G401.6 (cell line): ENCODE measurements around the gene CNGA1.

Experiments
- FAIRE-seq: peaks from 2 replicates; lab custom pipeline; 2012; peaks lifted over from hg19 to GRCh38; lab: Jason Lieb, UNC

CNGA1 gene

DNA sequence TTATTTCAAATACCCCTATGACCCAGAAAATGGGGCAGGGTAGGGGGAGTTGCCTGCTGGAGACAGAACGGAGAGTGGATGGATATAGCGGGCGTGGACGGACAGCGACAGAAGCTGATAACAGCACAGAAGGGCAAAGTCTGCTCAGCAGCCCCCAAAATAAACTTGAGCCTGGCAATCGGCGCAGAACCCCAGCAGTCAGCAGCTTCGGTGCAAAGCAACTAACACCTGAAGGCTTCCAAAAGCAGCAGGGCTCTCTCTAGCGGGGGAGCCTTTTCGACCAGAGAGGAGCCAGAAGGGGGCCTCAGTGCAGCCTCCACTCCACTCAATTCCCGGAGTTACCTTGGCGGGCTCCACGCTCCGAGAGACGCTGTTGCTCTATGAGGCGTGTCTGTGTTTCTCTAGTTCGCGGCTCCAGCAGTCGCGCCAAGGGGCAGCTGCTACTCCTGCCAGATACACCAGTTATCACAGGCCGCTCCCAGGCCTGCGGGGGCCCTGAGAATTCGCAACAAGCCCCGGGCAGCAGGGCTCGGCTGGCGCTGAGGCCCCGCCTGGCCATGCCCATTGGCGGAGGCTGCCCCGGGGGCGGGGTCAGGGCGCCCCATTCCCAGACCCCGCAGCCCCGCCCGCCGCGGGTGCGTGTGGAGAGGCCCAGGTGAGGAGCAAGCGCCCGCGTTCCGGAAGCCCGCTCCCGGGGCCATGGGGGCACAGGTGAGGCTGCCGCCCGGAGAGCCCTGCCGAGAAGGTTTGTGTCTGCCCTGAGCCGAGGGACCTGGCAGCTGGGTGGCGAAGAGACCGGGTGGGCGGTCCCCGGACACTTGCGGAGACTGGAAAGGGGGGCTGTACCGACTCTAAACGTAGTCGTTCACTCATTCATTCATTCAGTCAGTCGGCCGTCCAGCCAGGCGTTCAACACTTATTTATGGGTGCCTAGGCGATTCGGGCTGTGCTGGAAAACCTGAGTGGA is at the start of gene CNGA1, which contains the start of gene NIPAL1:
Gene CNGA1, minus strand, starts transcription at position 541 of the 967 bp plus-strand sequence. CDS start 63,992 bp downstream, outside the sequence.
Gene NIPAL1, plus strand, starts transcription at position 632 of the 967 bp plus-strand sequence. Its CDS starts 68 bp downstream, at position 700.
- no peak for FAIRE-seq

DNA sequence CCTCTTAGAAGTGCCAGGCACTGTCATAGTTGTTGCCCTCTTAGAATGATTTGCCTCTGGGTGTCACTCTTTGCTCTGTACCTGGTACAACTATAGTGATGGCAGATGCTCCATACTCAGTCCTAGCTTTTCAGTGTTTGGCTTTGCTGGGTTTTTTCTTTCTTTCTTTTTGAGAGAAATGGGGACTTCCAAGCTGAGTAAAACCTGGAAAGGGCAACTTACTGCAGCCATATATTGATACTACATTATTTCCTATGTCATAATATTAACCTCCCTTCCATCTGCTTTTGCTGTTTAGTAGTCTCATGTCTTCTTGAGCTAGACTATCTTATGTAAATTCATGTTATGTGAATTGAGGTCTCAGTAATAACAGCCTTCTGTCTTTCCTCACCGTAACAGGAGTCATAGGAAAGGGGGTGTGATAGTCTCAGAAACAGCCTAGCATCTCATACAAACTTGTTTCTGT is 49.1 kb upstream of the CNGA1 start:
- no peak for FAIRE-seq

DNA sequence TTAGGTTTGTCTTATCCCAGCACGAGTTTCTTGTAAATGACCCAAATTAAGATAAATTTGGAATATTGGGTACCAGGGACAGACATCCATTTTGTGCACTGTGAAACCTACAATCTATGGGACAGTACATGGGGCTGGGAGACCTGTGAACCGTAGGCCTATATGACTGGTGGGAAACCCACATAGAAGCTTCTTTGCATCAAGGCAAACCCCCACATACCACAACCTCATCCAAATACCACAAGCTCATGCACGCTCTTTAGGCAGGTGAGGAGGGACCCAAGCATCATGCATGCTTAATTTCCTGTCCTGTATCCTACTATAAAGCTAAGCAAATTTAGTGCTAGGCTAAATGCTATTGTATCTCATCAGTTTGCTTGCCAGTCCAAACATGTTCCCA is 47.9 kb upstream of the CNGA1 start:
- FAIRE-seq = no peak

DNA sequence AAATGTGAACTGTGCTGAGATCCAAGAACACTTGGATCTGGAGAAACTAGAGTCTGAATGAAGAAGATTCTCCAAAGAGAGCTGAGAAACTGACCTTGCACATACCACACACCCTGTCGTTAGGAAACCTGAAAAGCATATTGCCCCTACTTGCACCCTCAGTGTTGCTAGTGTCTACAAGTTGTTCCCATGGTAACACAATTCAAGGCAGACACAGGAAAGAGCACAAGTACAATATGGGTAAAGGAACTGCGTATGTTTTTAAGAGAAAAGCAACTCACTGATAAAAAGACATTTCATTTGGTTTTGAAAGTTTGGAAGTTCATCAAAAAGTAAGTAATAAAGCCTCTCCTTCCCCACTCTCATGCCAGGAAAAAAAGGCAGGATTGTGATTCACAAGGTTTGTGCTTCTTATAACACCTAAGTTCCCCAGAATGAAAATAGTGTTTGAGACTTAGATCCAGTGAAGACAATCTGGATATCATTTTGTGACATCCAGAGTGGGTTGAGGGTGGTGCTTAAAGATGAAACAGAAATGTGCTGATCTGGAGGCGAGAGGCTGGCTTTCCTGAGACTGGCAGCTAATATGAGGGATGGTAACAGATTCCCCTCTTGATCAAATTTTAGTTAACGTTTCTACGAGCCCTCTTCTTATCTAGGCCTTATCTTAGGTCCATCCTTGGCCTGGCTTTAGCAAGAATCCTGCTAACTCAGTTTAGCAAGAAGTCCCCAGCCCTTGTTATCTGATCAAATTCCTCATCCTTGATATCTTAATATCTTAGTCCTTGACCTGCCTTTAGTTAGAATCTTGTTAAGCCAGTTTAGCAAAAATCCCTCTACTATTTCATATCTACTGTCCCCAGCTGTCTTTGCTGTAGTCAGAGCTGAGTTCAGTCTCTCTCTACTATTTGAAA is 42.4 kb upstream of the CNGA1 start:
- no peak for FAIRE-seq

DNA sequence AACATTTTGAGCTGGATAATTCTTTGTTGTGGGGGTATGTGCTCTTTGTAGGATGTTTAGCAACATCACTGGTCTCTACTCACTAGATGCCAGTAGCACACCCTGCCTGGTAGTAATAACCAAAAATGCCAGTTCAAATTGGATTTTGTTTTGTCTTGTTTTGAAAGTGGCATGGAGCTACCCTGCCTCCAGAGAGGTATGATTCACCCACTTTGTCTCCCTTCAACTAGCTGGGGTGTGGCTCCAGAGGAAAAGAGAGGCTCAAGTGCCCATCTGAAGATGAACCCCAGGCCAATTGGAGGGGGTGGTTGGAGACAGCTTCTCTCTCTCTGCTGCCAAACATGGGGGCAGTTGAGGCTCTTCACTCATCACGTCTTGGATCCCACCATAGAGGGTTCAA is 34.6 kb upstream of the CNGA1 start:
- FAIRE-seq = no peak

DNA sequence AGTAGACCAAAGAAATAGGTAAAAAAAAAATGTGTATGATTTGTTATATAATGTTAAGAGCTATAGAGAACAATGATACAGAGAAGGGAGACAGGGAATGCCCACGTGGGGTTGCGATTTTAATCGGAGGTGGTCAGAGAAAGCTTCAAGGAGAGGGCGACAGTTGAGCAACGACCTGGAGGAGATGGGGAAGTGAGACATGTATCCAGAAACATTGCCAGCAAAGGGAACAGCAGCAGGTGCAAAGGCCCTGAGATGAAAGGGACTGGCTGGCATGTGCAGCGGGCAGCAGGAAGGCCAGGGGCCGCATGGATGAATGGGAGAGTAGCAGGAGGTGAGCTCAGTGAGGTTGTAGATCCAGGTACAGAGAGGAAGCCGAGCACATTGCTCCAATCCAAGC is 33.0 kb upstream of the CNGA1 start:
- no peak for FAIRE-seq

DNA sequence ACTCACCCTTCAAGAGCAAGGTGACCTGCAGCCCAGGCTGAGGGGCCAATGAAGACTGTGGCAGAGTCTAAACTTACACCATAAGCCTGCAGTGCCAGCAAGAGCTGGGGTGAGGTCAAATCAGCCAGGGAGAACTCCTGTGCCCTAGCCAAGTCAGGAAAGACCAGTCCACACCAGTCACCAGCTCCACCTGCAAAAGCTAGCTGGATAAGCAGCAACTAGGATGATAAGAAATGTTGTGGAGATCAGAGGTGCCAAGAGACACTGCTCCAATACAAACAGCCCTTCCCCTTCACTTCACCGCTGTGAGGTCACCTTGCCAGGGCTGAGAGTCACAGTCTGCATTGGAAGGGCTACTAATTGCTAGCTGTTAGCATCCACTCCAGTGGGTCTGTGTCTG is 31.4 kb upstream of the CNGA1 start:
- FAIRE-seq = no peak

DNA sequence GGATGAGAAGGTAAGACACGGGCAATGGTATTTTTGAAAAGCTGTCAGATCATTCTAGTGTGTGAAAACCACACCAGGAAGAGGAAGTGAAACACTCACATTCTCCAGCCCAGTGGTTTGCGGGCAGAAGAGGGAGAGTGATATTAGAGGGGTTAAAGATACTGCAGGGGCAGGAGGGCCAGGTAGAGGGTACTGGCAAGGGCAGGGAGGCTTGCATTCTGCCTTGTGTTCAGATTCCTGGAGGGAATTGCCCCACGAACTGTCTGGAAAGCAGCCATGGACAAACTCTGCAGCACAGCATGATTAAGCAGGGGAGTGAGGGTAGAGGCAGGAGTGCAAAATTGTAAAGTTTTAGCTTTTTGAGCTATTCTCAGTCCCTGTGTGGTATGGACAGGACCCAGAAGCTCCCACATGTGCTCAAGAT is 31.0 kb upstream of the CNGA1 start:
- no peak for FAIRE-seq

DNA sequence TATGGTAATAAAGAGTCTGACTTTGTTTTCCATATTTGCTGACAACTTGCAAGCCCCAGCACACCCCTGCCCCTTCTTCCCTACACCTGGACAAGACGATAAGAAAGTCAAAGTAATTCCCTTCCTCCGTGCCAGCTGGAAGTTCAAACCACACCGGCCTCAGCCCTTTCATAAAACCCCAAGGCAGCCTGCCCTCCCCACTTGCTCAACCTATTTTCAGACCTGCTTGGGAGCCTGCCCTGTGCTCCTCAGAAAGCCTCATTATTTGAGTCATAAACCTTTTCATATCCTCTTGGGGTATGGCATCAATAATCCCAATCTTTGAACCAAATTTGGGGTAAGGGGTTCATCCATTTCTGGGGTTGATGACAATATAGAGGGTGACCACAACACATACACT is 29.6 kb upstream of the CNGA1 start:
- no peak for FAIRE-seq

DNA sequence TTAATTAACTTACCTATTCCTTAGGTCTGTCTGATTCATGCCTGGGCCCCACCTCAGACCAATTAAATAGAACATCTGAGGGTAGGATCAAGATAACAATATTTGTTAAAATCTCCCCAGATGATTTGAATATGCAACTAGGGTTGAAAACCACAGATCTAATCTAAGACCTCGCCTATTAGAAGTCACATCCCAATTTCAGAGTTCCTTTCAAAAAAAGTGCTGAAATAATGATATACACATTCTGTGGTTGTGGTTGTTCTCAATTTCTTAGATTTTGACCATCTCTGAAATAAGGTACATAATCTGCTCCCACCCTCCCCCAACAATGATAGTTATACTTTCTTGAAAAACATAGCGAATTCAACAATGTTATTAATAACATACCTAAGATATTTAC is 27.8 kb upstream of the CNGA1 start:
- FAIRE-seq = no peak

DNA sequence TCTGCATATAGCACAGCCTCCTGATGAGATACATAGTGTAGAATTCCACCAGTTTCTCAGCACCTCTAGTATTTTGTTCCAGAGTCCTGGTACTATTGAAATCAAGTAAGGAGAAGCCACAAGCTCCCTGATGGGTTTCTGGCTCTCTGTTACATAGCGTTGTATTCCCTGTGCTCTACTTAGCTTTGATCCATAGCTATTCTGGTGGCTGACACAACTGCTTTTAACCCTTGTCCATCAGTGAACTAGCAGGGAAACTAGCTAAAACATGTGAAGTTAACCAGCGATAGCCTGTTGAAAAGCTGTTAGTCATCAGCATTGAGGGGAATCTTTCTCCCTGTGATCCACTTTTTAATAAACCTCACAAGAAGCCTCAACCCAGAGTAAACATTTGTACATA is 27.0 kb upstream of the CNGA1 start:
- no peak for FAIRE-seq

DNA sequence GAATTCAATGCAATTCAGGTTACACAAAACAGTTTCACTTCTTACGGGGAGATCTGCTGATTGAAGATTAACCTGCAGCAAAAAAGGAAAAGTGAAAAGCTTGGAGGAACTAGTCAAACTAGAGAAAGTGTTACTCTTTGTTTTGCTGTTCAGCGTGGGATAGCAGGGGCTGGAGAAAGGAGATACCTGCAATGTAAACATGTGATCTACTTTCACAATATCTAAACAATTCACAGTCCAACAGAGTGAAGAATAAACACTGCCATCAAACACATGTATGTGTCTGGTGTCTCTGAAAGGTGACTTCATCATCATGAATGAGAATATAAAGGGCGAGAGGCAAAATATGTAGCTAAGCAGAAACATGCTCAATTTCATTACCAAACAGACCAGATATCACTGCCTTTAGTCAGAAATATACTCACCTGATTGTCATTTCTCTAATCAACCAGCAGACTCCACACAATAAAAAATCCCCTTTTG is 26.5 kb upstream of the CNGA1 start:
- FAIRE-seq = no peak

DNA sequence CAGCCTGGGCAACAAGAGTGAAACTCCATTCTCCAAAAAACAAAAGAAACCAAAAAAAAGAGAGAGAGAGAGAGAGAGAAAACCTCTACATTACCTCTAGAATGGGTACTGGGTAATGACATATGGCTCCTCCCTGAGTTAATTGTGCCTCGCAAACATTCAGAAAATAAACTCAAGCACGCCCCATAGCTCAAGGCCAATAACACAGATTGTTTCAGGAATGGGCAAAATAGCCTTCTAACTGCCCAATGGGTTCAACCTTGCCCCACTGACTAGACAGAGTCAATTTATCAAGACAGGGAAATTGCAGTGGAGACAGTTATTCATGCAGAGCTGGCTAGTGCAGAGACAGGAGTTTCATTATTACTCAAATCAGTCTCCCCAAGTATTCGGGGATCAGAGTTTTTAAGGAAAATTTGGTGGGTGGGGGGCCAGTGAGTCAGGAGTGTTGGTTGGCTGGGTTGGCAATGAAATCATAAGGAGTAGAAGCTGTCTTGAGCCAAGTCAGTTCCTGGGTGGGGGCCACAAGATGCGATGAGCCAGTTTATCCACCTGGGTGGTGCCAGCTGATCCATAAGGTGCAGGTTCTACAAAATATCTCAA is 25.2 kb upstream of the CNGA1 start:
- no peak for FAIRE-seq

DNA sequence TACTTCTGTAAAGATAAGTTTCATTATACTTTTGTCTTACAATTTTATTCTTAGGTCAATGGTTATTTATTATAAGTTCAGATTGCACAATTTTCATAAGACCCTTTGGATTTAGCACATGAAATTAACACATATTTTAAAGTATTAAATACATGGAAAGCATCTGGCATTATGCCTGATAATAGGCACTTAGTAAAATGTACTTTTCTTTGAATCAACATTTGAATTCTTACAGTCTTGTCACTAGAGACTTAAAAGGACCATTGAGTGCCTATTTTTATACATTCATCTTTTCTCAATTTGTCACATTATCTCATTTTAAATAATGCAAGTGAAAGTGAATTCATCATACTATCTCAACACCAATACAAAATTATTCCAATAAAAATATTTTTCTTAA is 23.1 kb upstream of the CNGA1 start:
- no peak for FAIRE-seq

DNA sequence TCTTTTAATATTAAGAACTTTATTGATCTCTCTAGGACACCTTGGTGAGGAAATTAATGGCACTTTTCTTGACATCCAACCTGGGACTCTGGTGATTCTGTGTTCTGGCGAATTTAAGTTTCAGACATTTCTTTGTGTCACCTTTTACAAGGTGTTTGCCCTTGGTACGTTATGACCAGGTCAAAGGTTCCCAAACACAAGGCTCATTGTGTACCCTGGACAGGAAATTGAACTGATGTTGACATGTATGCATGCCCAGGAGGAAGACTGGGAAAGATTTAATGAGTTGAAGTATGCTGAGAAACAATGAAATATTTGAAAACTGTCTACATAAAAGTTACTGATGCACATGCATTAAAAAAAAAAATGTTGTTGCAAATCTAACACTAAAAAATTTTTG is 22.2 kb upstream of the CNGA1 start:
- FAIRE-seq = no peak

DNA sequence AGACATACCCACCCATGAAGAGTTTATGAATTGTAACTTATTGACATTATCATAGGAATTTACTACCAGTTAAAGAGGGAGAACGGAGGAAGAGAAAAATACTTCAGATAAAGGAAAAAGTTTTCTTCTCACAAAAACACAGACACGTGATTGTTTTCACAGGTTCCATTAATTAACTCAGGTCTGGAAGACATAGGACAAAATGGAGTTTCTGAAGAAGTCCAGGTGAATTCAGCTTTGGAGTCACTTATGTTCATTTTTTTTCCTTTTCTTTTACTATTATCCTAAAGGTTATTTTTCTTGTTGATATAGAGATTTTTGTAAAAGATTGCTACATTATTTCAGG is 20.6 kb upstream of the CNGA1 start:
- FAIRE-seq = no peak

DNA sequence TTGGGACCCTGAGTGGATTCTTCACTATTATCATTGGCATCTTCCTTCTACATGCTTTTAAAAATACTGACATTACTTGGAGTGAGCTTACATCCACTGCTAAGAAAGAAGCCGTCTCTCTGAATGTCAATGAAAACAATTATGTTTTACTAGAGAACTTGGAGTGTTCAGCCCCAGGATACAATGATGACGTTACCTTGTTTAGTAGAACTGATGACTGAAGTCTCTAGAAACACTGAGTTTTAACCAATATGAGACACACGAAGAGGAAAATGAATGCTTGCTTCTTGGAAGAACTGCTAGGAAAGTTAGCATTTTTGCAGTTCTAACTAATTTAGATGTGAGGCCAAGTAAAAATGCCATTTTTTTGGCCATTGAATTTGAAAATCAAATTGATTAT is 19.5 kb upstream of the CNGA1 start:
- no peak for FAIRE-seq

DNA sequence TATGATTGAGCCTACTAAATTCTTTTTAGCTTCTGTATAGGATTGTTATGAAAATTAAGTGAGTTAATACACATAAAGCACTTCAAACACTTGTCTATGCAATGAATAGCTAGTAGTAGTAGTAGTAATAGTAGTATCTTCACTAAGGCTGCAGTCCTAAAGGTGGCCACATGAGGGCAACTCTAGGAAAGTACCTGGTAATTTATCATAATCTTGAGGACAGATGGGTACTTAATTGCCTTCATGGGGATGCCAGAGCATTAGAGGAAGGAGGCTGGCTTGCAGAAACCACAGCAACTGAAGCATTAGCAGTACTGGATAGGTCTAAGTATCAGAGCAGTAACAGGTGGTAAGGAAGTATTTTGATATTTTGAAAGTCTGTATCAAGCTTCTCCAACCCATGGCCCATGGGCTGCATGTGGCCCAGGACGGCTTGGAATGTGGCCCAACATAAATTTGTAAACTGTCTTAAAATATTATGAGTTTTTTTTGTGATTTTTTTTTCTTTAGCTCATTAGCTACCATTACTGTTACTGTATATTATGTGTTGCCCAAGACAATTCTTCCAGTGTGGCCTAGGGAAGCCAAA is 17.4 kb upstream of the CNGA1 start:
- no peak for FAIRE-seq

DNA sequence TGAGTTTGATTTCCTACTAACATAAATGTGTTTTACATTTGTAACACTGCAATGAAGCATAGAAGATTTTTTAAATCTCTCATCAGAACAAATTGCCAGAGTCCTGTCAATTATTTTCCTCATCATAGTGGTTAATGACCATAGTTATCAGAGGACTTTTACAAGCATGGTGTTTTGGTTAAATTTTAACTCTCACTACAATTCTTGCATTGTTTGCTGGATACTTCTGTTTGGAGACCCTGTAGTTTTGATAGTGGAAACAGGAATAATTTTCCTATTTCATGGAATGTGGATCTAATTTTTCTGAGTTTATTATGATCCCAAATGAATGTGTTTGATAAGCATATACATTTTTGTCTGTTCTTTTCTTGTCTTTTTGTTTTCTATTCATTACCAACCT is 16.9 kb upstream of the CNGA1 start:
- no peak for FAIRE-seq

DNA sequence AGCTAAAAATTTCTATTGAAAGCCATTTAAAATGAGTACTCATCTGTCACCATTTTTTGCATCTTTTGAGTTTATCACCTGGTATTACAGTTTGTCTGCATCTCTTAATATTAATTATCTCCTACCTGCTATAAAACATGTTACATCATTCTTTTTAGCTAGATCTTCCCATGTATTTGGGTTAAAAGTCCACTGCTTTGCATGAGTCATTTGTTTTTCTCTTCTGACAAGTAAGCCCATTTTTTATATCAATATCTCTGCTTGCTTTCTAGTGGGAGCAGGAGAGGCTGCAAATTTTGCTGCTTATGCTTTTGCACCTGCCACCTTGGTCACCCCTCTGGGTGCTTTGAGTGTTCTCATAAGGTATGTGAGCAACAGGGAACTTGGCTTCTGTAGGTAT is 16.2 kb upstream of the CNGA1 start:
- FAIRE-seq = no peak

DNA sequence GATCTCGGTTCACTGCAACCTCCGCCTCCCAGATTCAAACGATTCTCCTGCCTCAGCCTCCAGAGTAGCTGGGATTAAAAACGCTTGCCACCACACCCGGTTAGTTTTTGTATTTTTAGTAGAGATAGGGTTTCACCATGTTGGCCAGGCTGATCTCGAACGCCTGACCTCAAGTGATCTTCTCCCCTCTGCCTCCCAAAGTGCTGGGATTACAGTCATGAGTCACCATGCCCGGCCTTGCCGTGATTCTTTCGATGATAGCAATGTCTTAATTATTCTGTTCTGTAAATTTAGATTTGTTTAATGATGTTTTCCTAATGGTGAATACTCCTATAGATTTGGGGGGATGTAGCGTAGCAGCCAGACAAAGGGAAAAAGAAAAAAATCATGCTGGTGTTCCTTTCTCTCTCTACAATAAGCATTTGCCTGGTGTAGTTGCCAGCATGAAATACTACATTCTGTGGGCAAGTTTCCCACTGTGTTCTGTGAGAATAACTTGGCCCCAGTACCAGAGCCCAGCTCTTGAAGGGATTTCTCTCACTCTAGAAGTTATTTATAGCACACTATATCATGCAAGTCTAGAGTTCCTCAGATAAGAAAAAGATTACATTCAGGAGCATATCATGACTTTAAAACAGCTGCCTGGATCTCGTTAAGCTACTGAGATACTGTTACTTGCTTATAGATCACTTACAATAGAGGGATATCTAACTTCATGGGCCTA is 15.5 kb upstream of the CNGA1 start:
- no peak for FAIRE-seq
